ENCODE data around the gene BRSK2.
A peak's percentile ranks its signal among the peaks of the same experiment; 100 is the strongest.

The BRSK2 gene

GRCh38 chr11:1422981-1423380 lies 33.2 kb downstream of the BRSK2 start:
- TF ChIP-seq EP300 (IDR thresholded peaks at IDR 0.05; ENCODE audit: borderline replicate concordance) = no peak
- no peak for TF ChIP-seq RAD21 (IDR thresholded peaks at IDR 0.05; ENCODE audit: low read depth)
- TF ChIP-seq YY1 (IDR thresholded peaks at IDR 0.05; ENCODE audit: low read depth) = no peak
- no peak for TF ChIP-seq REST (IDR thresholded peaks at IDR 0.05; ENCODE audit: low read depth)

- TF ChIP-seq, protein P1, sequence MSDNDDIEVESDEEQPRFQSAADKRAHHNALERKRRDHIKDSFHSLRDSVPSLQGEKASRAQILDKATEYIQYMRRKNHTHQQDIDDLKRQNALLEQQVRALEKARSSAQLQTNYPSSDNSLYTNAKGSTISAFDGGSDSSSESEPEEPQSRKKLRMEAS (IDR thresholded peaks at IDR 0.05) = 0 out of 2 replicates have a peak, but pooled peaks have one; percentile 20
- no peak for TF ChIP-seq TCF12 (IDR thresholded peaks at IDR 0.05; ENCODE audit: low read depth)
Observed at GRCh38 chr11:1425006-1425405, 35.3 kb downstream of the BRSK2 start.

GRCh38 chr11:1425439-1425838 lies 35.7 kb downstream of the BRSK2 start:
- peak; percentile 72 for TF ChIP-seq REST (IDR thresholded peaks at IDR 0.05; ENCODE audit: low read depth)
- TF ChIP-seq TEAD4 (IDR thresholded peaks at IDR 0.05) = no peak

DNA sequence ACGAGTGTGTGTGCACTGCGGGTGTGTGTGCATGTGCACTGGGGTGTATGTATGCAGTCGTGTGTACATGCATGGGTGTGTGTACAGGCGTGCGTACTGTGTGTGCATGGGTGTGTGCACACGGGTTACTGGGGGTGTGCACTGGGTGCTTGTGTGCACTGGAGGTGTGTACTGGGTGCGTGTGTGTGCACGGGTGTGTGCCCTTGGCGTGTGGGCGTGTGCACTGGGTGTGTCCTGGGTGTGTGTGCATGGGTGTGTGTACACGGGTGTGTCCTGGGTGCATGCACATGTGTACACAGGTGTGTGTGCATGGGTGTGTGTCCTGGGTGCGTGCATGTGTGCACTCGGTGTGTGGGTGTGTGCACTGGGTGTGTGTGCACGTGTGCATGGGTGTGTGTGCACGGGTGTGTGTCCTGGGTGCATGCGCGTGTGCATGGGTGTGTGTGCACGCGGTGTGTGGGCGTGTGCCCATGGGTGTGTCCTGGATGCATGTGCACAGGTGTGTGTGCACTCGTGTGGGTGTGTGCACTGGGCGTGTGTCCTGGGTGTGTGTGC lies 39.1 kb downstream of the BRSK2 start:
- TF ChIP-seq ZBTB7A (IDR thresholded peaks at IDR 0.05; ENCODE audit: low read depth) (no peak), TAF1 (IDR thresholded peaks at IDR 0.05; ENCODE audit: low read depth) (no peak), REST (IDR thresholded peaks at IDR 0.05; ENCODE audit: low read depth) (no peak), CREB1 (IDR thresholded peaks at IDR 0.05; ENCODE audit: low read depth) (no peak), TCF12 (IDR thresholded peaks at IDR 0.05; ENCODE audit: low read depth) (no peak), YY1 (IDR thresholded peaks at IDR 0.05; ENCODE audit: low read depth) (no peak), EP300 (IDR thresholded peaks at IDR 0.05; ENCODE audit: borderline replicate concordance) (no peak)

- TF ChIP-seq, protein P1 (IDR thresholded peaks at IDR 0.05) = no peak
- TF ChIP-seq YY1 (IDR thresholded peaks at IDR 0.05; ENCODE audit: low read depth) (no peak), EP300 (IDR thresholded peaks at IDR 0.05; ENCODE audit: borderline replicate concordance) (no peak), TAF1 (IDR thresholded peaks at IDR 0.05; ENCODE audit: low read depth) (no peak), TCF12 (IDR thresholded peaks at IDR 0.05; ENCODE audit: low read depth) (no peak), ZBTB7A (IDR thresholded peaks at IDR 0.05; ENCODE audit: low read depth) (no peak), EGR1 (IDR thresholded peaks at IDR 0.05) (no peak), FOXM1 (IDR thresholded peaks at IDR 0.05; ENCODE audit: borderline replicate concordance, low read depth) (no peak), CEBPB (IDR thresholded peaks at IDR 0.05) (no peak), TEAD4 (IDR thresholded peaks at IDR 0.05) (no peak), NFIC (IDR thresholded peaks at IDR 0.05) (no peak), REST (IDR thresholded peaks at IDR 0.05; ENCODE audit: low read depth) (no peak)
Observed at GRCh38 chr11:1433568-1433967, 43.8 kb downstream of the BRSK2 start.
